Posterior cingulate gyrus (tissue), 11 donors: ENCODE measurements around the gene SUN1.
"Not testable (repeated sequence)": the region's sequence is repeated elsewhere in the genome, so short reads cannot be mapped to it uniquely, and the experiment has no call there.

Source experiments
- DNase-seq, 10 donors: peaks; one replicate each; pipeline versions ENCODE4 v3.0.0 to v3.0.0-alpha.2; 2020 to 2021; ENCODE audit warnings: mixed read lengths in 3 of 10
- intact Hi-C: fragments of 100-400 bp; cut with DNase I; formaldehyde crosslinking; loops from one replicate; pipeline ENCODE4 v1.15.1; 2023

SUN1 gene

GRCh38 chr7:832167-832967, at the start of gene SUN1:
TSS of gene SUN1 (plus strand) at chr7:832476. CDS start at chr7:832525, 49 bp downstream.
- intact Hi-C loops: no loop called here
- peak in 3 of 10 donors; percentile 44 to 75 (median 46) for DNase-seq

- intact Hi-C loops: no loop called here
- peak in 4 of 10 donors; percentile 21 to 69 (median 50) for DNase-seq
Observed at GRCh38 chr7:782718-783449, 49.4 kb upstream of the SUN1 start.

- peak in 4 of 10 donors; percentile 20 to 81 (median 69) for DNase-seq
- intact Hi-C loops: no loop called here
Observed at GRCh38 chr7:783556-784490, 48.5 kb upstream of the SUN1 start.

GRCh38 chr7:784971-785370, 47.3 kb upstream of the SUN1 start:
- peak in 3 of 10 donors; percentile 35 to 73 (median 46) for DNase-seq
- intact Hi-C loops: no loop called here

- DNase-seq: peak in 3 of 10 donors; percentile 48 to 67 (median 50)
- intact Hi-C loops: no loop called here
Observed at GRCh38 chr7:785416-785815, 46.9 kb upstream of the SUN1 start.

GRCh38 chr7:786472-787255, 45.6 kb upstream of the SUN1 start:
- intact Hi-C loops: loop anchor here (1.0 kb wide), 1 partner anchor 87 kb away; no protein-coding TSS in a partner anchor
- DNase-seq: peak in 9 of 10 donors; percentile 50 to 95 (median 72)

- peak in 3 of 10 donors; percentile 17 to 83 (median 83) for DNase-seq
- intact Hi-C loops: no loop called here
Observed at GRCh38 chr7:787332-788240, 44.7 kb upstream of the SUN1 start.

- intact Hi-C loops: no loop called here
- peak in 1 of 10 donors; percentile 59 for DNase-seq
Observed at GRCh38 chr7:791519-791918, 40.8 kb upstream of the SUN1 start.

- intact Hi-C loops: no loop called here
- DNase-seq: no peak
Observed at GRCh38 chr7:794207-794606, 38.1 kb upstream of the SUN1 start.

GRCh38 chr7:794671-795329, 37.5 kb upstream of the SUN1 start:
- intact Hi-C loops: no loop called here
- DNase-seq: peak in 2 of 10 donors; percentile 69 to 73

- intact Hi-C loops, DNase-seq: not testable (repeated sequence)
Observed at GRCh38 chr7:796434-797169, 35.7 kb upstream of the SUN1 start.

- intact Hi-C loops: no loop called here
- peak in 2 of 10 donors; percentile 27 to 38 for DNase-seq
Observed at GRCh38 chr7:798921-799470, 33.3 kb upstream of the SUN1 start.

- peak in 1 of 10 donors; percentile 0 for DNase-seq
- intact Hi-C loops: no loop called here
Observed at GRCh38 chr7:800692-801091, 31.6 kb upstream of the SUN1 start.

GRCh38 chr7:801351-801750, 30.9 kb upstream of the SUN1 start:
- peak in 2 of 10 donors; percentile 42 to 59 for DNase-seq
- intact Hi-C loops: not testable (repeated sequence)

GRCh38 chr7:801940-802381, 30.3 kb upstream of the SUN1 start:
- peak in 4 of 10 donors; percentile 33 to 87 (median 82) for DNase-seq
- intact Hi-C loops: no loop called here

GRCh38 chr7:802500-803242, 29.6 kb upstream of the SUN1 start:
- no peak for DNase-seq
- intact Hi-C loops: no loop called here
